PC-3 (cell line): ENCODE data around the gene CCDC24.

Source experiments
- EZH2phosphoT487 ChIP-seq: fragments of 300-600 bp; sonication (generic); IDR thresholded peaks from 2 replicates; pipeline ENCODE4 v1.6.1; 2018; ENCODE audit warnings: mild to moderate bottlenecking, antibody characterized with exemption, low read length, borderline replicate concordance
- TF ChIP-seq, protein P1 (sequence below): fragments of 300-600 bp; sonication (generic); conservative IDR thresholded peaks from 2 replicates; pipeline ENCODE4 v1.5.1; 2017; ENCODE audit warnings: antibody characterized with exemption, low read depth, mild to moderate bottlenecking, low read length

DNA sequence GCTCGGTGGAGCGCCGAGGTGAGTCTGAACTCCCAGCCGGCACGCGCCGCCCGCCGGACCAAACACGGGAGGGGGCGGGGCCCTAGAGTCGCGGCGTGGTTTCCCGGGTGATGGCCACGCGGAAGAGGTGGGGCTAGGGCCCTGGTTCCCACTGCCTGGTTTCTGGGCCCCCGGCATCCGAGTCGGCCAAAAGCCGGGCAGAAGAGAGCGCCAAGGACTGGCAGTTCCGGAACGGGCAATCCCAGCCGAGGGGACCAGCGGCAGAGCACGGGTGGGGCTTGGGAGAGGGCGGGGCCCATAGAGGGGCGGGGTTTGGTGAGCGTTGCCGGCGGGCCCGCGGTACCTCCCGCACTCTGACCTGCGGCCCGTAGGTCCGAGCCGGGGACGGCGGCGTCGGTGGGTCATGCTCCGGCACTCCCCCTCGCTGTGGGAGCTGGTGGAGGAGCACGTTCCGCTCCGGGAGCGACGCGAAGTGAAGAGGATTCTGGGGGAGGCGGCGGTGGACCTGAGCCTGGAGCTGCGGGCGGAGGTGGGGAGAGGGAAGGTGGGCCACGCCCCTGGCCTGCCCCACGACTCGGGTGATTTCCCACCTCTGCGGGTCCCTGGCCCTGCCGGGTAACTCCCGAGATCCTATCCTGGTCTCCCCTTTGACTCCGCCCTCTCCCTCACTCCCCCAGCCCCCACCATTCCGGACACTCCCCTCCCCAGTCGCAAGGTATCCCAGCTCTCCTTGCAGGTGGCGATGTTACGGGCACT is at the start of gene CCDC24:
- TF ChIP-seq, protein P1, sequence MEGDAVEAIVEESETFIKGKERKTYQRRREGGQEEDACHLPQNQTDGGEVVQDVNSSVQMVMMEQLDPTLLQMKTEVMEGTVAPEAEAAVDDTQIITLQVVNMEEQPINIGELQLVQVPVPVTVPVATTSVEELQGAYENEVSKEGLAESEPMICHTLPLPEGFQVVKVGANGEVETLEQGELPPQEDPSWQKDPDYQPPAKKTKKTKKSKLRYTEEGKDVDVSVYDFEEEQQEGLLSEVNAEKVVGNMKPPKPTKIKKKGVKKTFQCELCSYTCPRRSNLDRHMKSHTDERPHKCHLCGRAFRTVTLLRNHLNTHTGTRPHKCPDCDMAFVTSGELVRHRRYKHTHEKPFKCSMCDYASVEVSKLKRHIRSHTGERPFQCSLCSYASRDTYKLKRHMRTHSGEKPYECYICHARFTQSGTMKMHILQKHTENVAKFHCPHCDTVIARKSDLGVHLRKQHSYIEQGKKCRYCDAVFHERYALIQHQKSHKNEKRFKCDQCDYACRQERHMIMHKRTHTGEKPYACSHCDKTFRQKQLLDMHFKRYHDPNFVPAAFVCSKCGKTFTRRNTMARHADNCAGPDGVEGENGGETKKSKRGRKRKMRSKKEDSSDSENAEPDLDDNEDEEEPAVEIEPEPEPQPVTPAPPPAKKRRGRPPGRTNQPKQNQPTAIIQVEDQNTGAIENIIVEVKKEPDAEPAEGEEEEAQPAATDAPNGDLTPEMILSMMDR = no peak
- no peak for TF ChIP-seq EZH2phosphoT487
